Endodermal cell (in vitro differentiated cells): Measurements from ENCODE around the gene SSRP1. TPM values are rescaled to one million over a fixed set of nuclear protein-coding genes. Genes with fewer than 3 reads are reported as not detected.

Source experiments
- DNase-seq: peaks from one replicate; pipeline ENCODE4 v3.0.0-alpha.2; 2017
- H3K27ac ChIP-seq: 2 replicates; pipeline ENCODE4 v1.5.1; 2013; ENCODE audit warnings: mild to moderate bottlenecking, low read depth, low read length, moderate library complexity
- H3K27me3 ChIP-seq: 2 replicates; pipeline ENCODE4 v1.6.1; 2013; ENCODE audit warnings: mild to moderate bottlenecking, low read length, moderate library complexity; ENCODE audit not compliant: insufficient read depth, control insufficient read depth, poor library complexity, severe bottlenecking
- H3K36me3 ChIP-seq: 2 replicates; pipeline ENCODE4 v1.7.0; 2013; ENCODE audit warnings: mild to moderate bottlenecking, low read length, moderate library complexity; ENCODE audit not compliant: control insufficient read depth, insufficient read depth
- H3K4me1 ChIP-seq: one replicate; pipeline ENCODE4 v1.7.0; 2013; ENCODE audit warnings: low read length; ENCODE audit not compliant: control insufficient read depth, insufficient read depth
- H3K4me3 ChIP-seq: 2 replicates; pipeline ENCODE4 v1.5.1; 2013; ENCODE audit warnings: mild to moderate bottlenecking, low read length, moderate library complexity
- H3K9ac ChIP-seq: 2 replicates; pipeline ENCODE4 v1.6.1; 2013; ENCODE audit warnings: mild to moderate bottlenecking, low read length, moderate library complexity; ENCODE audit not compliant: poor library complexity, severe bottlenecking; ENCODE audit errors: extremely low read depth
- H3K9me3 ChIP-seq: 2 replicates; pipeline ENCODE4 v1.6.1; 2013; ENCODE audit warnings: mild to moderate bottlenecking, low read length, moderate library complexity; ENCODE audit not compliant: control insufficient read depth
- H3K27ac Mint-ChIP-seq: 2 replicates; pipeline ENCODE4 v1.8.0; 2020; ENCODE audit warnings: mixed read lengths
- H3K27me3 Mint-ChIP-seq: 2 replicates; pipeline ENCODE4 v1.8.0; 2021; ENCODE audit warnings: mild to moderate bottlenecking, mixed read lengths; ENCODE audit not compliant: insufficient read depth
- H3K36me3 Mint-ChIP-seq: 2 replicates; pipeline ENCODE4 v1.8.0; 2020; ENCODE audit warnings: low read depth, mixed read lengths
- H3K4me1 Mint-ChIP-seq: 2 replicates; pipeline ENCODE4 v1.8.0; 2020; ENCODE audit warnings: mixed read lengths
- H3K4me3 Mint-ChIP-seq: 2 replicates; pipeline ENCODE4 v1.8.0; 2020; ENCODE audit warnings: mild to moderate bottlenecking, moderate library complexity, mixed read lengths
- H3K9me3 Mint-ChIP-seq: 2 replicates; pipeline ENCODE4 v1.8.0; 2020; ENCODE audit warnings: mild to moderate bottlenecking, mixed read lengths
- WGBS, 2 experiments: methylation state at CpG; one replicate each; pipeline versions ENCODE4 v1.1.5 to v1.1.7; 2013; ENCODE audit warnings: missing lambda C conversion rate in 2 of 2, mixed read lengths in 1 of 2; ENCODE audit not compliant: insufficient coverage in 1 of 2, insufficient read length in 1 of 2; 5-methylcytosine and 5-hydroxymethylcytosine counted together
- total RNA-seq, 2 donors: library from RNA; stranded (reverse); fragmentation: NEBNext Ultra II Directional in 1 of 2; extraction: Animal tissue kit (Norgen Biotek cat#: 25700) in 1 of 2; gene quantifications; 2 replicates in 1 of 2; 3 replicates in 1 of 2; pipeline ENCODE4 v1.2.1, GENCODE V29; 2021
- TF ChIP-seq, protein P1 (sequence below): fragments of 200-600 bp; sonication (generic); conservative IDR thresholded peaks from 2 replicates; pipeline ENCODE4 v1.5.0; 2021; ENCODE audit warnings: antibody characterized with exemption, mild to moderate bottlenecking

Gene SSRP1
- total RNA-seq, 2 donors from 2014 or later, result 145 to 182 TPM

DNA sequence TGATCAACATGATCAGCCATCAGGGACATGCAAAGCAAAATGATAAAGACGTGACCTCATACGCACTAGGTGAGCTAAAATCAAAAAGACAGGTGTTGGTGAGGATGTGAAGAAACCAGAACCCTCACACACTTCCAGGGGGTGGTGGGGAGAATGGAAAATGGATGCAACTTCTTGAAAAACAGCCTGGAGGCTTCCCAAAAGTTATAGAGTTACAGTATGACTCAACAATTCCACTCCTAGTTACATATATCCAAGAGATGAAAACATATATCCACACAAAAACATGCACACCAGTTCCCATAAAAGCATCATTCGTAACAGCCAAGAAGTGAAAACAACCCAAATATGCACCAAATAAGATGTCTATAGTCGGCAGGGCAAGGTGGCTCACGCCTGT is 56.6 kb downstream of the SSRP1 start:
- H3K27me3 ChIP-seq, result peaks cover 12% of the 10 kb centered on the region
- DNase-seq, result no peak
- H3K4me3 ChIP-seq, result no peak overlapping the region
- H3K4me1 ChIP-seq, result peaks cover 3% of the 10 kb centered on the region
- H3K27me3 Mint-ChIP-seq, result peaks cover 9% of the 10 kb centered on the region
- TF ChIP-seq, protein P1, sequence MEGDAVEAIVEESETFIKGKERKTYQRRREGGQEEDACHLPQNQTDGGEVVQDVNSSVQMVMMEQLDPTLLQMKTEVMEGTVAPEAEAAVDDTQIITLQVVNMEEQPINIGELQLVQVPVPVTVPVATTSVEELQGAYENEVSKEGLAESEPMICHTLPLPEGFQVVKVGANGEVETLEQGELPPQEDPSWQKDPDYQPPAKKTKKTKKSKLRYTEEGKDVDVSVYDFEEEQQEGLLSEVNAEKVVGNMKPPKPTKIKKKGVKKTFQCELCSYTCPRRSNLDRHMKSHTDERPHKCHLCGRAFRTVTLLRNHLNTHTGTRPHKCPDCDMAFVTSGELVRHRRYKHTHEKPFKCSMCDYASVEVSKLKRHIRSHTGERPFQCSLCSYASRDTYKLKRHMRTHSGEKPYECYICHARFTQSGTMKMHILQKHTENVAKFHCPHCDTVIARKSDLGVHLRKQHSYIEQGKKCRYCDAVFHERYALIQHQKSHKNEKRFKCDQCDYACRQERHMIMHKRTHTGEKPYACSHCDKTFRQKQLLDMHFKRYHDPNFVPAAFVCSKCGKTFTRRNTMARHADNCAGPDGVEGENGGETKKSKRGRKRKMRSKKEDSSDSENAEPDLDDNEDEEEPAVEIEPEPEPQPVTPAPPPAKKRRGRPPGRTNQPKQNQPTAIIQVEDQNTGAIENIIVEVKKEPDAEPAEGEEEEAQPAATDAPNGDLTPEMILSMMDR, result no peak
- H3K4me3 Mint-ChIP-seq, result no peak overlapping the region
- no peak overlapping the region for H3K27ac Mint-ChIP-seq
- H3K36me3 Mint-ChIP-seq, result no peaks in the 10 kb centered on the region
- H3K9ac ChIP-seq, result no peak overlapping the region
- H3K27ac ChIP-seq, result no peak overlapping the region
- peaks cover 7% of the 10 kb centered on the region for H3K9me3 Mint-ChIP-seq
- peaks cover 6% of the 10 kb centered on the region for H3K4me1 Mint-ChIP-seq
- 93 to 94% methylated on average over 4 to 5 of the region's 5 CpGs for WGBS, 2 experiments
- H3K36me3 ChIP-seq, result no peaks in the 10 kb centered on the region
- H3K9me3 ChIP-seq, result no peaks in the 10 kb centered on the region

DNA sequence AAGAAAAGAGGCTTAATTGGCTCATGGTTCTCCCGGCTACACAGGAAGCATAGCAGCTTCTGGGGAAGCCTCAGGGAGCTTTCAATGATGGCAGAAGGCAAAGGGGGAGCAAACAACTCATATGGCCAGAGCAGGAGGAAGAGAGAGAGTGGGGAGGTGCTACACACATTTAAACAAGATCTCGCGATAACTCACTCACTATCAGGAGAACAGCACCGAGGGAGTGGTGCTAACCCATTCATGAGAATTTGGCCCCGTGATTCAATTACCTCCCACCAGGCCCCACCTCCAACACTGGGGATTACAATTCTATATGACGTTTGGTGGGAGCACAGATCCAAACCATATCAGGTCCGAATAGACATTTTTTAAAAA is 57.0 kb downstream of the SSRP1 start:
- H3K9ac ChIP-seq, result no peak overlapping the region
- TF ChIP-seq, protein P1, result no peak
- Mint-ChIP-seq H3K27ac (no peak overlapping the region), H3K4me1 (peaks cover 6% of the 10 kb centered on the region), H3K9me3 (peaks cover 7% of the 10 kb centered on the region), H3K27me3 (peaks cover 9% of the 10 kb centered on the region), H3K4me3 (no peak overlapping the region), H3K36me3 (no peaks in the 10 kb centered on the region)
- no peak overlapping the region for H3K27ac ChIP-seq
- no peaks in the 10 kb centered on the region for H3K9me3 ChIP-seq
- WGBS, 2 experiments, result 96% methylated on average over 4 to 7 of the region's 7 CpGs
- H3K27me3 ChIP-seq, result peaks cover 12% of the 10 kb centered on the region
- no peak overlapping the region for H3K4me3 ChIP-seq
- no peaks in the 10 kb centered on the region for H3K4me1 ChIP-seq
- H3K36me3 ChIP-seq, result no peaks in the 10 kb centered on the region
- DNase-seq, result no peak

DNA sequence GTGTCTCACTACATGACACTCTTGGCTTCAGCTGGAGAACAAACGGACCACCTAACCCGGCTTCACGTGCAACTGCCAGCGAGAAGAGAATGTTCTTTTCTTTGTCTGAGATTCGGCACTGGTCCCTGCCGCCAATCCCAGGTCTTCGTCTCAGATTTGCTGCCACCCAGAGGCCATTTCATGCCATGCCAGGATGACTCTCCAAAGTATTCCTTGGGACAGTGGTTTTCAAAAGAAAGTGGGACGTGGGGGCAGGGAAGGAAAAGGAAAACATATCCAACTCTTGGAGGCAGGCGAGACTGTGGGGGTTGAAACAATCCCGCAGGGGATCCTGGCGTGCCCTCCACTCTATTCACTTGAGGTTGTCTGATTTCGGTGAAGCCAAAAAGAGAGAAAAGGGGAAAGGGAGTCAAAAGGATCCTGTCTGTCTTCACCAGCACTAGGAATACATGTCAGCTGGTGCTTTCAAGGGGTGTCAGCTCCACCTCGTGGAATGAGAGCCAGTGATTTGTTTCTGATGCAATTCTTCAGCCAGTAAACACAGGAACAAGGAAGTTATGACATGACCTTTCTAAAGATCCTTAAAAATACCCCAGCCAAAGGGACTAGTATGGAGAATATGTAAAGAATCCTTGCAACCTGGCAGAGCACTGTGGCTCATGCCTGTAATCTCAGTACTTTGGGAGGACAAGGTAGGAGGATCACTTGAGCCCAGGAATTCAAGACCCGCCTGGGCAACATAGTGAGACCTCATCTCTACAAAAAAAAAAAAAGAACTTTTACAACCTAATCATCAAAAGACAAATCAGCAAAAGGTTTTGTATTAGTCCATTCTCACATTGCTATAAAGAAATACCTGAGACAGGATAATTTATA is 57.6 kb downstream of the SSRP1 start:
- TF ChIP-seq, protein P1, result peak; percentile 90
- no peaks in the 10 kb centered on the region for H3K4me1 ChIP-seq
- H3K27ac ChIP-seq, result peak overlapping the region; percentile 24
- H3K9me3 ChIP-seq, result no peaks in the 10 kb centered on the region
- H3K27me3 ChIP-seq, result peaks cover 12% of the 10 kb centered on the region
- no peaks in the 10 kb centered on the region for H3K36me3 Mint-ChIP-seq
- peaks cover 6% of the 10 kb centered on the region for H3K4me1 Mint-ChIP-seq
- H3K36me3 ChIP-seq, result no peaks in the 10 kb centered on the region
- 0 to 14% methylated on average over 1 to 14 of the region's 14 CpGs for WGBS, 2 experiments
- H3K27ac Mint-ChIP-seq, result peak overlapping the region; percentile 86
- peaks cover 10% of the 10 kb centered on the region for H3K9me3 Mint-ChIP-seq
- peak; percentile 93 for DNase-seq
- peak overlapping the region; percentile 14 for H3K4me3 Mint-ChIP-seq
- no peak overlapping the region for H3K9ac ChIP-seq
- peak overlapping the region; percentile 48 for H3K4me3 ChIP-seq
- H3K27me3 Mint-ChIP-seq, result peaks cover 9% of the 10 kb centered on the region
